ENCODE results near the gene GPATCH8. TPM values are rescaled to one million over a fixed set of nuclear protein-coding genes. Genes with fewer than 3 reads are reported as not detected.

Gene GPATCH8
- total and polyA plus RNA-seq, 10 of the 15 experiments (the other 5 are each of a cell fraction or from before 2014, with no cell fraction given): 11.7 to 45.1 (median 21.3) TPM

- peak; percentile 91; the same call in 1 of the 2 replicates for TF ChIP-seq NFIC (IDR thresholded peaks at IDR 0.05; ENCODE audit: low read depth, low read length)
- TF ChIP-seq TCF3 (IDR thresholded peaks at IDR 0.05; ENCODE audit: borderline replicate concordance, insufficient read depth, low read depth, low read length): peak; percentile 85
- peak; percentile 62 for TF ChIP-seq POLR2A (IDR thresholded peaks at IDR 0.05; ENCODE audit: low read depth, low read length)
- TF ChIP-seq ZBED1 (IDR thresholded peaks at IDR 0.05; ENCODE audit: borderline replicate concordance): peak; percentile 58; the same call in 1 of the 2 replicates
- peak; percentile 75; the same call in 2 of the 3 replicates for TF ChIP-seq POU2F2 (IDR thresholded peaks at IDR 0.05; ENCODE audit: borderline replicate concordance, low read depth, low read length)
- TF ChIP-seq RCOR1 (conservative IDR thresholded peaks at IDR 0.05; ENCODE audit: low read depth, low read length): 0 out of 2 replicates have a peak, but pooled peaks have one; percentile 43
- peak; percentile 83 for TF ChIP-seq TCF12 (IDR thresholded peaks at IDR 0.05; ENCODE audit: low read depth, low read length)
- TF ChIP-seq NFXL1 (IDR thresholded peaks at IDR 0.05; ENCODE audit: borderline replicate concordance): no peak
- TF ChIP-seq TARDBP (IDR thresholded peaks at IDR 0.05; ENCODE audit: borderline replicate concordance): no peak
- TF ChIP-seq TAF1 (IDR thresholded peaks at IDR 0.05; ENCODE audit: borderline replicate concordance, low read depth, low read length): no peak
- no peak for TF ChIP-seq ZBTB40 (IDR thresholded peaks at IDR 0.05; ENCODE audit: borderline replicate concordance)
- no peak for TF ChIP-seq CHD1 (IDR thresholded peaks at IDR 0.05; ENCODE audit: low read depth, low read length)
- peak in 1 of 2 experiments; percentile 83; a peak in 2 of 3 replicates for TF ChIP-seq EGR1 (IDR thresholded peaks at IDR 0.05; ENCODE audit: borderline replicate concordance in 1 of 2, low read depth in 2 of 2, low read length in 2 of 2)
- TF ChIP-seq USF2 (IDR thresholded peaks at IDR 0.05; ENCODE audit: borderline replicate concordance, low read depth, low read length): peak; percentile 71
- no peak for TF ChIP-seq ZNF384 (IDR thresholded peaks at IDR 0.05; ENCODE audit: borderline replicate concordance, low read depth, low read length)
- no peak for TF ChIP-seq SMAD1 (IDR thresholded peaks at IDR 0.05; ENCODE audit: low read depth, partially characterized antibody)
- TF ChIP-seq NBN (IDR thresholded peaks at IDR 0.05): peak; percentile 49; the same call in 1 of the 2 replicates
- TF ChIP-seq ELK1 (IDR thresholded peaks at IDR 0.05; ENCODE audit: low read depth, low read length): no peak
- no peak for TF ChIP-seq CEBPB (IDR thresholded peaks at IDR 0.05; ENCODE audit: borderline replicate concordance in 1 of 2, low read depth in 2 of 2, low read length in 2 of 2)
- no peak for TF ChIP-seq GABPA (IDR thresholded peaks at IDR 0.05; ENCODE audit: low read depth)
- peak; percentile 36; the same call in 1 of the 2 replicates for TF ChIP-seq POLR2AphosphoS5 (IDR thresholded peaks at IDR 0.05; ENCODE audit: low read length)
- TF ChIP-seq BHLHE40 (IDR thresholded peaks at IDR 0.05; ENCODE audit: borderline replicate concordance in 1 of 2, low read depth in 2 of 2, low read length in 1 of 2): peak; percentile 74 to 81
- 0 out of 2 replicates have a peak, but pooled peaks have one; percentile 29 for TF ChIP-seq MLLT1 (IDR thresholded peaks at IDR 0.05)
Measured at GRCh38 chr17:44348234-44348987, 154.8 kb downstream of the GPATCH8 start (continued).

Data from GM12878 (cell line).